Gastrocnemius medialis (tissue), 4 donors: ENCODE data around the gene ERCC1. TPM values are rescaled to one million over a fixed set of nuclear protein-coding genes. Genes with fewer than 3 reads are reported as not detected.
A peak's percentile ranks its signal among the peaks of the same experiment; 100 is the strongest.

Experiments
- ATAC-seq, 2 donors: fragments of 150-250 bp; one replicate each; pipeline ENCODE4 v1.9.1; 2016
- DNase-seq, 2 donors: peaks; one replicate each; pipeline ENCODE4 v3.0.0-alpha.2; 2019
- H3K27ac ChIP-seq, 4 donors: fragments of 200-600 bp; sonication (generic); 1 replicate in 1 of 4; 2 replicates in 3 of 4; pipeline ENCODE4 v1.5.1; 2016 to 2018; ENCODE audit warnings: mild to moderate bottlenecking in 2 of 4, moderate library complexity in 1 of 4
- H3K27me3 ChIP-seq, 3 donors: fragments of 200-600 bp; sonication (generic) in 2 of 3; 1 replicate in 1 of 3; 2 replicates in 2 of 3; pipeline versions ENCODE4 v1.5.1 to v1.6.0; 2016 to 2019; ENCODE audit warnings: mild to moderate bottlenecking in 1 of 3, moderate library complexity in 1 of 3
- H3K36me3 ChIP-seq, 2 donors: fragments of 200-600 bp; sonication (generic) in 1 of 2; one replicate each; pipeline ENCODE4 v1.5.1; 2017 to 2018
- H3K4me1 ChIP-seq, 2 donors: fragments of 200-600 bp; sonication (generic) in 1 of 2; one replicate each; pipeline ENCODE4 v1.5.1; 2016 to 2017; ENCODE audit warnings: mild to moderate bottlenecking in 2 of 2
- H3K4me3 ChIP-seq, 4 donors: fragments of 200-600 bp; sonication (generic) in 3 of 4; 1 replicate in 1 of 4; 2 replicates in 3 of 4; pipeline ENCODE4 v1.5.1; 2016 to 2019; ENCODE audit warnings: mild to moderate bottlenecking in 2 of 4
- H3K9me3 ChIP-seq, 3 donors: fragments of 200-600 bp; sonication (generic) in 2 of 3; 1 replicate in 1 of 3; 2 replicates in 2 of 3; pipeline ENCODE4 v1.5.1; 2016 to 2019
- CTCF ChIP-seq, 5 experiments: fragments of 450-650 bp in 3 of 5; fragments of 200-600 bp in 2 of 5; sonication (generic) in 2 of 5; IDR thresholded peaks in 4 of 5; conservative IDR thresholded peaks in 1 of 5; 1 replicate in 4 of 5; 2 replicates in 1 of 5; pipeline ENCODE4 v1.5.1; 2016 to 2019; ENCODE audit warnings: antibody characterized with exemption in 5 of 5, mild to moderate bottlenecking in 3 of 5, moderate library complexity in 3 of 5
- POLR2A ChIP-seq, 2 donors: fragments of 450-650 bp; IDR thresholded peaks; one replicate each; pipeline ENCODE4 v1.6.1; 2017; ENCODE audit warnings: antibody characterized with exemption in 2 of 2, mild to moderate bottlenecking in 2 of 2, moderate library complexity in 2 of 2
- in situ Hi-C, 4 donors: fragments of 200-750 bp; cut with MboI; loops; one replicate each; pipeline versions ENCODE4 v1.15.0 to v1.8.0; 2017; ENCODE audit warnings: low sequenced_read_pairs in 4 of 4
- intact Hi-C: fragments of 100-400 bp; cut with DNase I; formaldehyde crosslinking; loops from one replicate; pipeline ENCODE4 v1.15.1; 2023; ENCODE audit warnings: low total_unique reads
- total RNA-seq, 4 donors: library from RNA; depleted of rRNA; stranded (reverse); fragments of >200 nt; gene quantifications; one replicate each; pipeline versions ENCODE4 v1.1.0 to v1.2.3, GENCODE V29; 2016

The ERCC1 gene
- total RNA-seq, 4 donors from 2014 or later, result 92.1 to 185 (median 103) TPM

GRCh38 chr19:45385392-45386221 is 38.1 kb downstream of the ERCC1 start:
- intact Hi-C loops, result no loop called here
- in situ Hi-C loops, result no loop called here
- TF ChIP-seq POLR2A (IDR thresholded peaks at IDR 0.05), result no peak
- TF ChIP-seq CTCF (IDR thresholded peaks at IDR 0.05 in 4 of 5, conservative IDR thresholded peaks at IDR 0.05 in 1 of 5), result no peak

GRCh38 chr19:45382426-45382825 is 41.3 kb downstream of the ERCC1 start:
- intact Hi-C loops, result no loop called here

More at GRCh38 chr19:45385392-45386221, 38.1 kb downstream of the ERCC1 start:
- H3K4me1 ChIP-seq, result no peaks in the 10 kb centered on the region
- ATAC-seq, result no peak
- H3K4me3 ChIP-seq, result no peak overlapping the region
- no peaks in the 10 kb centered on the region for H3K36me3 ChIP-seq
- H3K27me3 ChIP-seq, result peaks cover 29 to 33% (median 30%) of the 10 kb centered on the region in 3 donors
- DNase-seq, result no peak
- no peak overlapping the region for H3K27ac ChIP-seq
- H3K9me3 ChIP-seq, result no peaks in the 10 kb centered on the region

DNA sequence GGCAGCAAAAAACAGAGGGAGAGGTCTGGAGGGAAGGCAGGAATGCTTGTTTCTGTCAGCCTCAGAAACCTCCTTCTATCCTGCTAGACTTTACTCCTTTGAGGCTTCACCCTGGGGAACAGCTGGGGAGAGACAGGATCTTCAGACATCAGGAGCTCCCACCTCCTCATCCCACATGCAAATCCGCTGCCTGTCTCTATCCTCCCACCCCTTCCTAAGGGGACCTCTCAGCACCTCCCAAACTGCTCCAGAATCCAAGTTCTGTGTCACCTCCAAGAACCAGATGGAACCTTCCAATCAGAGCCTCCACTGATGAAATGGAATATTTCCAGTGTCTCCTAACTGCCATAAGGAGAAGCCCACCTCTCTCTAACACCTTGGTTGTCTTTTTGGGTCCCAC is 43.6 kb downstream of the ERCC1 start:
- no peak for TF ChIP-seq CTCF (IDR thresholded peaks at IDR 0.05 in 4 of 5, conservative IDR thresholded peaks at IDR 0.05 in 1 of 5)
- no peak for TF ChIP-seq POLR2A (IDR thresholded peaks at IDR 0.05)
- ATAC-seq, result no peak
- DNase-seq, result no peak
- H3K9me3 ChIP-seq, result no peaks in the 10 kb centered on the region
- intact Hi-C loops (no loop called here), in situ Hi-C loops (no loop called here)
- no peaks in the 10 kb centered on the region for H3K36me3 ChIP-seq
- no peak overlapping the region for H3K27ac ChIP-seq
- H3K4me1 ChIP-seq, result no peaks in the 10 kb centered on the region
- no peak overlapping the region for H3K4me3 ChIP-seq
- H3K27me3 ChIP-seq, result peaks cover 6 to 7% (median 7%) of the 10 kb centered on the region in 3 donors

More at GRCh38 chr19:45382426-45382825, 41.3 kb downstream of the ERCC1 start:
- in situ Hi-C loops, result no loop called here
- peaks cover 28 to 29% (median 29%) of the 10 kb centered on the region in 3 donors for H3K27me3 ChIP-seq
- DNase-seq (no peak), ATAC-seq (no peak)
- H3K27ac ChIP-seq, result no peak overlapping the region
- H3K36me3 ChIP-seq, result no peaks in the 10 kb centered on the region
- no peak for TF ChIP-seq CTCF (IDR thresholded peaks at IDR 0.05 in 4 of 5, conservative IDR thresholded peaks at IDR 0.05 in 1 of 5)
- no peak for TF ChIP-seq POLR2A (IDR thresholded peaks at IDR 0.05)
- H3K4me3 ChIP-seq, result no peak overlapping the region
- H3K4me1 ChIP-seq, result no peaks in the 10 kb centered on the region
- H3K9me3 ChIP-seq, result no peaks in the 10 kb centered on the region

- in situ Hi-C loops, result no loop called here
- Histone ChIP-seq H3K27me3 (no peaks in the 10 kb centered on the region), H3K9me3 (no peaks in the 10 kb centered on the region), H3K36me3 (no peaks in the 10 kb centered on the region), H3K4me3 (no peak overlapping the region), H3K27ac (peak overlapping the region in 1 of 4 donors; percentile 58), H3K4me1 (no peaks in the 10 kb centered on the region)
- intact Hi-C loops, result no loop called here
- ATAC-seq (peak; percentile 36 to 70), DNase-seq (peak in 1 of 2 donors; percentile 46)
- TF ChIP-seq POLR2A (IDR thresholded peaks at IDR 0.05) (no peak), CTCF (IDR thresholded peaks at IDR 0.05 in 4 of 5, conservative IDR thresholded peaks at IDR 0.05 in 1 of 5) (no peak)
These were observed 47.5 kb downstream of the ERCC1 start for GRCh38 chr19:45376045-45376724.
